NT2/D1 (cell line): ENCODE data around the gene OR52B6.

Source experiments
- SUZ12 ChIP-seq: IDR thresholded peaks from 2 replicates; pipeline ENCODE4 v1.6.1; 2011; ENCODE audit not compliant: insufficient read length, insufficient read depth; ENCODE audit errors: extremely low read depth
- YY1 ChIP-seq: IDR thresholded peaks from 2 replicates; pipeline ENCODE4 v1.6.1; 2011; ENCODE audit not compliant: insufficient read length, insufficient read depth
- ZNF274 ChIP-seq: IDR thresholded peaks from 2 replicates; pipeline ENCODE4 v1.6.1; 2011; ENCODE audit warnings: mild to moderate bottlenecking, low read depth, low read length

DNA sequence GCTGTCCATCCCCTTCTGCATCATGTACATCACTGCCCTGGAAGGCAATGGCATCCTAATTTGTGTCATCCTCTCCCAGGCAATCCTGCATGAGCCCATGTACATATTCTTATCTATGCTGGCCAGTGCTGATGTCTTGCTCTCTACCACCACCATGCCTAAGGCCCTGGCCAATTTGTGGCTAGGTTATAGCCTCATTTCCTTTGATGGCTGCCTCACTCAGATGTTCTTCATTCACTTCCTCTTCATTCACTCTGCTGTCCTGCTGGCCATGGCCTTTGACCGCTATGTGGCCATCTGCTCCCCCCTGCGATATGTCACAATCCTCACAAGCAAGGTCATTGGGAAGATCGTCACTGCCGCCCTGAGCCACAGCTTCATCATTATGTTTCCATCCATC, 337 bp downstream of the OR52B6 start:
- TF ChIP-seq YY1 (no peak), ZNF274 (no peak), SUZ12 (no peak)
